IMR-90 (cell line): ENCODE measurements around the gene C2CD4B. TPM values are rescaled to one million over a fixed set of nuclear protein-coding genes. Genes with fewer than 3 reads are reported as not detected.

Experiments
- ATAC-seq: fragments of 200-7000 bp; cut with Tn5 transposase; 2 replicates; pipeline ENCODE4 v1.9.1; 2020; ENCODE audit warnings: low read depth, mild to moderate bottlenecking, moderate library complexity
- BruUV-seq: library from RNA; stranded (reverse); fragments of 400-500 nt; replicated peaks from 2 replicates; lab custom pipeline; 2021; lab: Mats Ljungman, UMichigan
- CTCF ChIA-PET: fragments of 300-600 bp; formaldehyde crosslinking; extraction: SDS; loops from one replicate; lab custom pipeline; 2021; ENCODE audit warnings: antibody characterized with exemption; lab: Yijun Ruan, JAX
- POLR2A ChIA-PET: fragments of 300-600 bp; sonication (Branson Sonifier 250); formaldehyde crosslinking; loops from one replicate; lab custom pipeline; 2022; ENCODE audit warnings: antibody characterized with exemption; ENCODE audit not compliant: unreplicated experiment; lab: Charles Lee
- DNase-seq: peaks from one replicate; pipeline ENCODE4 v3.0.0; 2013
- H2AFZ ChIP-seq: replicated peaks from 2 replicates; pipeline ENCODE3; 2013; ENCODE audit warnings: low read length, mild to moderate bottlenecking; ENCODE audit not compliant: poor library complexity
- H2AK5ac ChIP-seq: 2 replicates; pipeline ENCODE4 v1.6.1; 2013; ENCODE audit warnings: low read depth, low read length, inconsistent platforms
- H2AK9ac ChIP-seq: replicated peaks from 2 replicates; pipeline ENCODE3; 2013; ENCODE audit warnings: mild to moderate bottlenecking, low read depth, low read length, moderate library complexity; ENCODE audit not compliant: poor library complexity
- H2BK120ac ChIP-seq: 2 replicates; pipeline ENCODE4 v1.6.1; 2013; ENCODE audit warnings: low read depth, low read length, inconsistent platforms
- H2BK15ac ChIP-seq: 3 replicates; pipeline ENCODE4 v1.6.1; 2013; ENCODE audit warnings: low read depth, low read length, inconsistent platforms
- H2BK20ac ChIP-seq: 2 replicates; pipeline ENCODE4 v1.6.1; 2013; ENCODE audit warnings: low read depth, mild to moderate bottlenecking, inconsistent platforms, low read length, moderate library complexity
- H2BK5ac ChIP-seq: 2 replicates; pipeline ENCODE4 v1.6.1; 2013; ENCODE audit warnings: mild to moderate bottlenecking, low read depth, low read length, inconsistent platforms; ENCODE audit not compliant: poor library complexity, severe bottlenecking
- H3K14ac ChIP-seq: replicated peaks from 2 replicates; pipeline ENCODE4 v1.6.1; 2013; ENCODE audit warnings: low read depth, low read length, inconsistent platforms
- H3K18ac ChIP-seq: 2 replicates; pipeline ENCODE4 v1.6.1; 2013; ENCODE audit warnings: low read depth, low read length, control low read depth
- H3K23ac ChIP-seq: 2 replicates; pipeline ENCODE4 v1.6.1; 2013; ENCODE audit warnings: low read depth, low read length, inconsistent platforms
- H3K27ac ChIP-seq: 2 replicates; pipeline ENCODE4 v1.5.1; 2013; ENCODE audit warnings: mild to moderate bottlenecking, control low read depth, low read length; ENCODE audit not compliant: insufficient read depth
- H3K27me3 ChIP-seq: 2 replicates; pipeline ENCODE4 v1.6.1; 2013; ENCODE audit warnings: low read length; ENCODE audit not compliant: control insufficient read depth, insufficient read depth
- H3K36me3 ChIP-seq: 2 replicates; pipeline ENCODE4 v1.6.1; 2013; ENCODE audit warnings: low read length, mixed read lengths; ENCODE audit not compliant: control insufficient read depth, insufficient read depth
- H3K4ac ChIP-seq: 2 replicates; pipeline ENCODE4 v1.6.1; 2013; ENCODE audit warnings: low read depth, low read length, inconsistent platforms
- H3K4me1 ChIP-seq: 2 replicates; pipeline ENCODE4 v1.6.1; 2013; ENCODE audit warnings: low read length, mixed read lengths; ENCODE audit not compliant: control insufficient read depth, insufficient read depth
- H3K4me2 ChIP-seq: 2 replicates; pipeline ENCODE4 v1.6.1; 2013; ENCODE audit warnings: low read depth, mild to moderate bottlenecking, control low read depth, low read length, moderate library complexity
- H3K4me3 ChIP-seq: 2 replicates; pipeline ENCODE4 v1.5.1; 2013; ENCODE audit warnings: low read depth, mild to moderate bottlenecking, control low read depth, low read length, moderate library complexity; ENCODE audit not compliant: insufficient read depth
- H3K56ac ChIP-seq: 2 replicates; pipeline ENCODE4 v1.6.1; 2013; ENCODE audit warnings: low read length, inconsistent platforms; ENCODE audit not compliant: insufficient read depth; ENCODE audit errors: extremely low read depth
- H3K79me1 ChIP-seq, 2 experiments: 2 replicates each; pipeline ENCODE4 v1.6.1; 2013; ENCODE audit warnings: low read length in 2 of 2, inconsistent platforms in 1 of 2, low read depth in 1 of 2
- H3K9ac ChIP-seq: 2 replicates; pipeline ENCODE4 v1.6.1; 2013; ENCODE audit warnings: low read depth, low read length, control low read depth
- H3K9me1 ChIP-seq: 2 replicates; pipeline ENCODE4 v1.6.1; 2013; ENCODE audit warnings: low read length, inconsistent platforms; ENCODE audit not compliant: insufficient read depth
- H3K9me3 ChIP-seq: 2 replicates; pipeline ENCODE4 v1.6.1; 2013; ENCODE audit warnings: low read length; ENCODE audit not compliant: control insufficient read depth, insufficient read depth
- H4K20me1 ChIP-seq: 2 replicates; pipeline ENCODE4 v1.6.1; 2013; ENCODE audit warnings: low read length, inconsistent platforms; ENCODE audit not compliant: insufficient read depth
- H4K5ac ChIP-seq: 2 replicates; pipeline ENCODE4 v1.6.1; 2013; ENCODE audit warnings: mild to moderate bottlenecking, low read depth, low read length, control low read depth
- H4K8ac ChIP-seq, 2 experiments: 2 replicates each; pipeline ENCODE4 v1.6.1; 2013; ENCODE audit warnings: low read depth in 2 of 2, low read length in 2 of 2, control low read depth in 1 of 2, inconsistent platforms in 1 of 2
- H4K91ac ChIP-seq: 2 replicates; pipeline ENCODE4 v1.6.1; 2013; ENCODE audit warnings: low read depth, low read length, inconsistent platforms; ENCODE audit not compliant: insufficient read depth
- BHLHE40 ChIP-seq: fragments of 150-350 bp; IDR thresholded peaks from 2 replicates; pipeline ENCODE4 v1.6.1; 2016; ENCODE audit warnings: mild to moderate bottlenecking, low read depth, low read length
- CEBPB ChIP-seq: IDR thresholded peaks from 2 replicates; pipeline ENCODE4 v1.6.1; 2012; ENCODE audit warnings: low read depth, low read length, improper control_type of control experiment
- CHD1 ChIP-seq: IDR thresholded peaks from 2 replicates; pipeline ENCODE4 v1.6.1; 2012; ENCODE audit warnings: low read depth, low read length, improper control_type of control experiment
- FOS ChIP-seq: fragments of 150-350 bp; IDR thresholded peaks from 2 replicates; pipeline ENCODE4 v1.6.1; 2016; ENCODE audit warnings: low read depth, low read length
- MAFK ChIP-seq: IDR thresholded peaks from 2 replicates; pipeline ENCODE4 v1.6.1; 2012; ENCODE audit warnings: low read depth, low read length, improper control_type of control experiment
- MAZ ChIP-seq: IDR thresholded peaks from 2 replicates; pipeline ENCODE4 v1.6.1; 2012; ENCODE audit warnings: low read depth, mild to moderate bottlenecking, low read length, improper control_type of control experiment, moderate library complexity, borderline replicate concordance
- MXI1 ChIP-seq: IDR thresholded peaks from 2 replicates; pipeline ENCODE4 v1.6.1; 2012; ENCODE audit warnings: low read depth, mild to moderate bottlenecking, low read length, moderate library complexity, borderline replicate concordance
- NFE2L2 ChIP-seq: fragments of 150-350 bp; IDR thresholded peaks from 2 replicates; pipeline ENCODE4 v1.6.1; 2016; ENCODE audit warnings: low read depth, mild to moderate bottlenecking, low read length
- POLR2A ChIP-seq: IDR thresholded peaks from 2 replicates; pipeline ENCODE4 v1.6.1; 2012; ENCODE audit warnings: mild to moderate bottlenecking, low read depth, low read length
- RAD21 ChIP-seq: IDR thresholded peaks from 2 replicates; pipeline ENCODE4 v1.6.1; 2012; ENCODE audit warnings: low read length, improper control_type of control experiment
- RCOR1 ChIP-seq: IDR thresholded peaks from 2 replicates; pipeline ENCODE4 v1.6.1; 2012; ENCODE audit warnings: mild to moderate bottlenecking, low read length, improper control_type of control experiment; ENCODE audit not compliant: insufficient replicate concordance
- RFX5 ChIP-seq: IDR thresholded peaks from 2 replicates; pipeline ENCODE4 v1.8.0; 2012; ENCODE audit warnings: low read depth, mild to moderate bottlenecking, low read length, moderate library complexity
- SMC3 ChIP-seq: fragments of 150-350 bp; IDR thresholded peaks from 2 replicates; pipeline ENCODE4 v1.6.1; 2016; ENCODE audit warnings: low read depth, mild to moderate bottlenecking, antibody characterized with exemption, low read length, moderate library complexity
- USF2 ChIP-seq: fragments of 150-350 bp; IDR thresholded peaks from 2 replicates; pipeline ENCODE4 v1.6.1; 2017; ENCODE audit warnings: mild to moderate bottlenecking, antibody characterized with exemption, low read length, low read depth
- WGBS, 2 experiments: methylation state at CpG; one replicate each; pipeline versions ENCODE4 v1.1.5 to v1.1.7; 2013; ENCODE audit warnings: missing lambda C conversion rate in 2 of 2; ENCODE audit not compliant: insufficient read length in 1 of 2; ENCODE audit errors: extremely low coverage in 2 of 2; 5-methylcytosine and 5-hydroxymethylcytosine counted together
- dilution Hi-C: fragments of 300-500 bp; cut with HindIII; formaldehyde crosslinking; loops from one replicate; pipeline ENCODE4 v1.14.3; 2018; ENCODE audit warnings: low sequenced_read_pairs; ENCODE audit not compliant: unreplicated experiment
- in situ Hi-C: fragments of 300-500 bp; cut with MboI; formaldehyde crosslinking; loops from 3 replicates; pipeline ENCODE4 v1.14.3; 2019; ENCODE audit warnings: low sequenced_read_pairs, inconsistent platforms, mixed read lengths
- intact Hi-C: fragments of 100-400 bp; cut with micrococcal nuclease; formaldehyde crosslinking; loops from 2 replicates; pipeline ENCODE4 v1.10.0; 2022
- polyA plus RNA-seq, 3 experiments: library from polyadenylated mRNA; depleted of rRNA; stranded (reverse); fragments of >200 nt; gene quantifications; 2 replicates each; pipeline ENCODE4 v1.2.3, GENCODE V29; 2012; ENCODE audit warnings: low replicate concordance in 1 of 3
- total RNA-seq: library from RNA; depleted of rRNA; stranded (reverse); fragments of >200 nt; gene quantifications from 2 replicates; pipeline ENCODE4 v1.2.3, GENCODE V29; 2012
- TF ChIP-seq, protein P1 (sequence below): conservative IDR thresholded peaks from 2 replicates; pipeline ENCODE4 v1.5.1; 2012; ENCODE audit warnings: mild to moderate bottlenecking, low read depth, low read length, improper control_type of control experiment
- TF ChIP-seq, protein P2 (sequence below): fragments of 150-350 bp; IDR thresholded peaks from 2 replicates; pipeline ENCODE4 v1.6.1; 2016; ENCODE audit warnings: low read depth, mild to moderate bottlenecking, low read length, moderate library complexity, borderline replicate concordance

Gene C2CD4B
- total and polyA plus RNA-seq, 2 of the 4 experiments (the other 2 are of a cell fraction): not detected

DNA sequence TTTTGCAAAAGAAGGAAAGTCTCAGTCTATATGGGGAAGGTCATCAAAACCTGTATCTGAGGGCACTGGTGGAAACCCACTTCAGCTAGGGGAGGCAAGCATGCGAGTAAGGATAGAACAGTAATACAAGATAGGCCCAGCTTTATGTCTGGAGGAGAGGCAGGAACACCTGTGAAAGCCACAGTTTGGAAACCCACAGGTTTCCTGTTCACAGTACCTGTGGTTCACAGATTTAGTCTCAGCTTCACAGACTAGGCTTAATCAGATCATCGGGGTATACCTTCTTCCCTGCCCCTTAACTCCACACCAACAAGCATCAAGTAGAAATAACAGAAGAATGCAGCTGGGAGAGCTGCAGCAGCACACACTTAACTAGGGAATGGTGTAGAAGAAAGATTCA is 36.2 kb downstream of the C2CD4B start:
- Histone ChIP-seq H3K27me3 (peaks cover 7% of the 10 kb centered on the region), H3K18ac (no peak overlapping the region), H3K14ac (no peak overlapping the region), H2AK5ac (no peak overlapping the region), H3K4me3 (no peak overlapping the region), H2BK20ac (no peak overlapping the region), H2BK120ac (no peak overlapping the region), H3K9ac (no peak overlapping the region), H4K91ac (no peak overlapping the region), H3K27ac (no peak overlapping the region), H2AK9ac (no peak overlapping the region), H3K23ac (no peak overlapping the region), H3K79me1 (no peaks in the 10 kb centered on the region), H4K5ac (no peak overlapping the region), H3K4ac (no peak overlapping the region), H2BK15ac (no peak overlapping the region), H3K9me3 (no peaks in the 10 kb centered on the region; the same call in 1 of the 2 replicates), H3K9me1 (no peaks in the 10 kb centered on the region), H4K8ac (no peak overlapping the region), H3K4me2 (no peak overlapping the region), H4K20me1 (no peaks in the 10 kb centered on the region), H2AFZ (no peak overlapping the region), H3K36me3 (no peaks in the 10 kb centered on the region), H3K56ac (no peak overlapping the region), H3K4me1 (no peaks in the 10 kb centered on the region), H2BK5ac (no peak overlapping the region)
- POLR2A ChIA-PET: no interaction called here
- in situ Hi-C loops: no loop called here
- 80% methylated on average over 1 of the region's 2 CpGs; no CpG with 5 or more reads in 1 of the 2 experiments for WGBS, 2 experiments
- intact Hi-C loops: no loop called here
- DNase-seq: no peak
- no TSS peak for BruUV-seq
- TF ChIP-seq, protein P1, sequence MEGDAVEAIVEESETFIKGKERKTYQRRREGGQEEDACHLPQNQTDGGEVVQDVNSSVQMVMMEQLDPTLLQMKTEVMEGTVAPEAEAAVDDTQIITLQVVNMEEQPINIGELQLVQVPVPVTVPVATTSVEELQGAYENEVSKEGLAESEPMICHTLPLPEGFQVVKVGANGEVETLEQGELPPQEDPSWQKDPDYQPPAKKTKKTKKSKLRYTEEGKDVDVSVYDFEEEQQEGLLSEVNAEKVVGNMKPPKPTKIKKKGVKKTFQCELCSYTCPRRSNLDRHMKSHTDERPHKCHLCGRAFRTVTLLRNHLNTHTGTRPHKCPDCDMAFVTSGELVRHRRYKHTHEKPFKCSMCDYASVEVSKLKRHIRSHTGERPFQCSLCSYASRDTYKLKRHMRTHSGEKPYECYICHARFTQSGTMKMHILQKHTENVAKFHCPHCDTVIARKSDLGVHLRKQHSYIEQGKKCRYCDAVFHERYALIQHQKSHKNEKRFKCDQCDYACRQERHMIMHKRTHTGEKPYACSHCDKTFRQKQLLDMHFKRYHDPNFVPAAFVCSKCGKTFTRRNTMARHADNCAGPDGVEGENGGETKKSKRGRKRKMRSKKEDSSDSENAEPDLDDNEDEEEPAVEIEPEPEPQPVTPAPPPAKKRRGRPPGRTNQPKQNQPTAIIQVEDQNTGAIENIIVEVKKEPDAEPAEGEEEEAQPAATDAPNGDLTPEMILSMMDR: no peak
- TF ChIP-seq BHLHE40 (no peak), MAZ (no peak), SMC3 (no peak), CEBPB (no peak), MAFK (no peak), FOS (no peak), POLR2A (no peak), CHD1 (no peak), RCOR1 (no peak), USF2 (no peak), NFE2L2 (no peak), MXI1 (no peak), RAD21 (no peak), RFX5 (no peak)
- TF ChIP-seq, protein P2, sequence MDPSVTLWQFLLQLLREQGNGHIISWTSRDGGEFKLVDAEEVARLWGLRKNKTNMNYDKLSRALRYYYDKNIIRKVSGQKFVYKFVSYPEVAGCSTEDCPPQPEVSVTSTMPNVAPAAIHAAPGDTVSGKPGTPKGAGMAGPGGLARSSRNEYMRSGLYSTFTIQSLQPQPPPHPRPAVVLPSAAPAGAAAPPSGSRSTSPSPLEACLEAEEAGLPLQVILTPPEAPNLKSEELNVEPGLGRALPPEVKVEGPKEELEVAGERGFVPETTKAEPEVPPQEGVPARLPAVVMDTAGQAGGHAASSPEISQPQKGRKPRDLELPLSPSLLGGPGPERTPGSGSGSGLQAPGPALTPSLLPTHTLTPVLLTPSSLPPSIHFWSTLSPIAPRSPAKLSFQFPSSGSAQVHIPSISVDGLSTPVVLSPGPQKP: no peak
- CTCF ChIA-PET: no interaction called here
- no peak for ATAC-seq
- dilution Hi-C loops: no loop called here
